PC-3 (cell line): ENCODE results near the gene GABRG3.

Experiments
- EZH2 ChIP-seq: fragments of 300-600 bp; sonication (generic); IDR thresholded peaks from one replicate; pipeline ENCODE4 v1.6.1; 2017; ENCODE audit warnings: antibody characterized with exemption, mild to moderate bottlenecking, low read length; ENCODE audit not compliant: unreplicated experiment
- EZH2phosphoT487 ChIP-seq: fragments of 300-600 bp; sonication (generic); IDR thresholded peaks from 2 replicates; pipeline ENCODE4 v1.6.1; 2018; ENCODE audit warnings: mild to moderate bottlenecking, antibody characterized with exemption, low read length, borderline replicate concordance
- TF ChIP-seq, protein P1 (sequence below): fragments of 300-600 bp; sonication (generic); conservative IDR thresholded peaks from 2 replicates; pipeline ENCODE4 v1.5.1; 2017; ENCODE audit warnings: antibody characterized with exemption, low read depth, mild to moderate bottlenecking, low read length

- TF ChIP-seq, protein P1, sequence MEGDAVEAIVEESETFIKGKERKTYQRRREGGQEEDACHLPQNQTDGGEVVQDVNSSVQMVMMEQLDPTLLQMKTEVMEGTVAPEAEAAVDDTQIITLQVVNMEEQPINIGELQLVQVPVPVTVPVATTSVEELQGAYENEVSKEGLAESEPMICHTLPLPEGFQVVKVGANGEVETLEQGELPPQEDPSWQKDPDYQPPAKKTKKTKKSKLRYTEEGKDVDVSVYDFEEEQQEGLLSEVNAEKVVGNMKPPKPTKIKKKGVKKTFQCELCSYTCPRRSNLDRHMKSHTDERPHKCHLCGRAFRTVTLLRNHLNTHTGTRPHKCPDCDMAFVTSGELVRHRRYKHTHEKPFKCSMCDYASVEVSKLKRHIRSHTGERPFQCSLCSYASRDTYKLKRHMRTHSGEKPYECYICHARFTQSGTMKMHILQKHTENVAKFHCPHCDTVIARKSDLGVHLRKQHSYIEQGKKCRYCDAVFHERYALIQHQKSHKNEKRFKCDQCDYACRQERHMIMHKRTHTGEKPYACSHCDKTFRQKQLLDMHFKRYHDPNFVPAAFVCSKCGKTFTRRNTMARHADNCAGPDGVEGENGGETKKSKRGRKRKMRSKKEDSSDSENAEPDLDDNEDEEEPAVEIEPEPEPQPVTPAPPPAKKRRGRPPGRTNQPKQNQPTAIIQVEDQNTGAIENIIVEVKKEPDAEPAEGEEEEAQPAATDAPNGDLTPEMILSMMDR: no peak
- TF ChIP-seq EZH2 (no peak), EZH2phosphoT487 (no peak)
These were observed 264.7 kb downstream of the GABRG3 start for GRCh38 chr15:27235681-27236080.
